Measurements from ENCODE around the gene PRRC2C. TPM values are rescaled to one million over a fixed set of nuclear protein-coding genes. Genes with fewer than 3 reads are reported as not detected.

Gene PRRC2C
- total and polyA plus RNA-seq, 2 experiments from 2014 or later = 186 to 368 TPM

- TF ChIP-seq STAT1 (IDR thresholded peaks at IDR 0.05; ENCODE audit: unreplicated experiment) (no peak), REST (IDR thresholded peaks at IDR 0.05; ENCODE audit: unreplicated experiment) (no peak), CREB1 (CRISPR knock-in tag; IDR thresholded peaks at IDR 0.05; ENCODE audit: low read depth) (no peak), ETS1 (IDR thresholded peaks at IDR 0.05) (no peak), POLR2AphosphoS5 (IDR thresholded peaks at IDR 0.05; ENCODE audit: low read depth) (no peak), NANOG (IDR thresholded peaks at IDR 0.05; ENCODE audit: borderline replicate concordance) (no peak), EZH2 (IDR thresholded peaks at IDR 0.05; ENCODE audit: low read depth, unreplicated experiment) (no peak), JUNB (IDR thresholded peaks at IDR 0.05; ENCODE audit: unreplicated experiment) (no peak), ZNF114 (CRISPR knock-in tag; IDR thresholded peaks at IDR 0.05) (no peak), EZH2phosphoT487 (IDR thresholded peaks at IDR 0.05; ENCODE audit: unreplicated experiment) (no peak)
Observed at GRCh38 chr1:171588230-171588629, 102.9 kb downstream of the PRRC2C start (continued).

- H2AFZ ChIP-seq = no peak overlapping the region
- Mint-ChIP-seq H3K27ac (no peak overlapping the region), H3K27me3 (ENCODE audit: insufficient read depth, low read depth, poor library complexity) (peaks cover 6% of the 10 kb centered on the region), H3K9me3 (no peaks in the 10 kb centered on the region), H3K4me1 (no peaks in the 10 kb centered on the region), H3K36me3 (ENCODE audit: low read depth) (peaks cover 74% of the 10 kb centered on the region), H3K4me3 (no peak overlapping the region)
- TF ChIP-seq ZNF114 (CRISPR knock-in tag; IDR thresholded peaks at IDR 0.05) (no peak), ETS1 (IDR thresholded peaks at IDR 0.05) (no peak)
- no peaks in the 10 kb centered on the region; the same call in 1 of the 2 replicates for H4K20me1 ChIP-seq (replicated peaks; ENCODE audit: insufficient read depth)
- H3K27me3 ChIP-seq (ENCODE audit: insufficient read depth) = no peaks in the 10 kb centered on the region
- no peaks in the 10 kb centered on the region for H3F3A ChIP-seq (replicated peaks; ENCODE audit: low read depth)
- peaks cover 71% of the 10 kb centered on the region for H3K36me3 ChIP-seq (ENCODE audit: insufficient read depth)
- H3K4me1 ChIP-seq (ENCODE audit: insufficient read depth) = no peaks in the 10 kb centered on the region
- H3K4me3 ChIP-seq = no peak overlapping the region
- ATAC-seq = no peak
- no peaks in the 10 kb centered on the region for H3K79me2 ChIP-seq (replicated peaks; ENCODE audit: insufficient read depth)
- no peak overlapping the region for H3K27ac ChIP-seq (ENCODE audit: low read depth)
- no peaks in the 10 kb centered on the region for H3K9me2 ChIP-seq (ENCODE audit: insufficient read depth)
- H3K4me2 ChIP-seq = no peak overlapping the region
- DNase-seq (ENCODE audit: low spot score) = no peak
Observed at GRCh38 chr1:171590022-171590421, 104.7 kb downstream of the PRRC2C start.
